Measurements from ENCODE around the gene GLOD4. TPM values are rescaled to one million over a fixed set of nuclear protein-coding genes. Genes with fewer than 3 reads are reported as not detected.
A peak's percentile ranks its signal among the peaks of the same experiment; 100 is the strongest.
"Not testable (repeated sequence)": the region's sequence is repeated elsewhere in the genome, so short reads cannot be mapped to it uniquely, and the experiment has no call there.

GLOD4 gene, protein sequence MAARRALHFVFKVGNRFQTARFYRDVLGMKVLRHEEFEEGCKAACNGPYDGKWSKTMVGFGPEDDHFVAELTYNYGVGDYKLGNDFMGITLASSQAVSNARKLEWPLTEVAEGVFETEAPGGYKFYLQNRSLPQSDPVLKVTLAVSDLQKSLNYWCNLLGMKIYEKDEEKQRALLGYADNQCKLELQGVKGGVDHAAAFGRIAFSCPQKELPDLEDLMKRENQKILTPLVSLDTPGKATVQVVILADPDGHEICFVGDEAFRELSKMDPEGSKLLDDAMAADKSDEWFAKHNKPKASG
- 127 TPM for polyA plus RNA-seq (ENCODE audit: insufficient read length)
- long read RNA-seq, donor 1, transcript GLOD4-202 (9 exons, 2,059 nt) = major isoform, 35 of 101 reads
- long read RNA-seq, donor 1, partial matches to known transcripts = 54 of 101 reads
- long read RNA-seq, donor 1, other reads (novel, unspliced or antisense) = 7 of 101 reads
- long read RNA-seq, donor 2, transcript GLOD4-202 (9 exons, 2,059 nt) = major isoform, 36 of 58 reads
- long read RNA-seq, donor 2, partial matches to known transcripts = 16 of 58 reads
- long read RNA-seq, donor 2, other reads (novel, unspliced or antisense) = 5 of 58 reads
- long read RNA-seq, donor 3, transcript GLOD4-202 (9 exons, 2,059 nt) = major isoform, 17 of 50 reads
- long read RNA-seq, donor 3, partial matches to known transcripts = 27 of 50 reads
- long read RNA-seq, donor 3, other reads (novel, unspliced or antisense) = 5 of 50 reads
- long read RNA-seq, donor 4 = 0 reads
- long read RNA-seq, donor 5, transcript GLOD4-202 (9 exons, 2,059 nt) = major isoform, 106 of 184 reads
- long read RNA-seq, donor 5, partial matches to known transcripts = 64 of 184 reads
- long read RNA-seq, donor 5, other reads (novel, unspliced or antisense) = 13 of 184 reads
- long read RNA-seq, donor 6, transcript GLOD4-202 (9 exons, 2,059 nt) = major isoform, 34 of 110 reads
- long read RNA-seq, donor 6, partial matches to known transcripts = 66 of 110 reads
- long read RNA-seq, donor 6, other reads (novel, unspliced or antisense) = 9 of 110 reads
- long read RNA-seq, donor 7, transcript GLOD4-202 (9 exons, 2,059 nt) = major isoform, 43 of 197 reads
- long read RNA-seq, donor 7, partial matches to known transcripts = 138 of 197 reads
- long read RNA-seq, donor 7, other reads (novel, unspliced or antisense) = 15 of 197 reads
- long read RNA-seq, donor 8, transcript GLOD4-202 (9 exons, 2,059 nt) = major isoform, 11 of 24 reads
- long read RNA-seq, donor 8, partial matches to known transcripts = 6 of 24 reads
- long read RNA-seq, donor 8, other reads (novel, unspliced or antisense) = 5 of 24 reads

DNA sequence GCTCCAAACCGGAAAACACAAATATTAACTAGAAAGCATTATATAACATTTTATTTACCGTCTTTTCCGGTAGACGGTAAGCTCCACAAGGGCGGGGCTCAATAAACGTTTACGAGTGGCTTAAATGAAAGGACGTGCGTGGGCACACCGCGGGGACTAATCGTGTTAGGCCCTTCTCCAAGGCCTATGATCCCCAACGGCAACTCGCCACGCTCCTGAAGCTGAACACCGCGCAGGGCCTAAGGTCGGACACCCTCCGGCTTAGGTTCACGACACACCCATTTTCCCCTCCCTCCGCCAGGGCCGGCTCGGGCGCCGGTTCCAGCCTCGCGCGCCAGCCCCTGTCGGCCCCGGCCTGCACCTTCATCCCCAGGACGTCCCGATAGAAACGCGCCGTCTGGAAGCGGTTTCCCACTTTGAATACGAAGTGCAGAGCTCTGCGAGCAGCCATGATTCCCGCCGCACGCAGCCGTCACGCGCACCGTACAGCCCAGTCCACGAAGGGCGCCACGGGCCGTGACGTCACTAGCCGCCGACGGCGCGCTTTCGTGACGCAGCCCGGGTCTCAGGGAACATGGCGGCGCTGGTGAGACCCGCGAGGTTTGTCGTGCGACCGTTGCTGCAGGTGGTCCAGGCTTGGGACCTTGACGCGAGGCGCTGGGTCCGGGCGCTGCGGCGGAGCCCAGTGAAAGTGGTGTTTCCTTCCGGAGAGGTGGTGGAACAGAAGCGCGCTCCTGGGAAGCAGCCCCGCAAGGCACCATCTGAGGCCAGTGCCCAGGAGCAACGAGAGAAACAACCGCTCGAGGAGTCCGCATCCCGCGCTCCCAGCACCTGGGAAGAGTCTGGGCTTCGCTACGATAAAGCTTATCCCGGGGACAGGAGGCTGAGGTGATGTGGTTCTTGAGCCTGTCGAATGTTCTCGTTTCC, at the start of gene GLOD4, which contains the start of gene MRM3:
Gene GLOD4 (minus strand): TSS at position 476 of the 927 bp plus-strand sequence. CDS start 25 bp downstream, at position 451.
Gene MRM3 (plus strand): TSS at position 549 of the 927 bp plus-strand sequence. CDS start 26 bp downstream, at position 575.
- DNase-seq = peak; percentile 90

DNA sequence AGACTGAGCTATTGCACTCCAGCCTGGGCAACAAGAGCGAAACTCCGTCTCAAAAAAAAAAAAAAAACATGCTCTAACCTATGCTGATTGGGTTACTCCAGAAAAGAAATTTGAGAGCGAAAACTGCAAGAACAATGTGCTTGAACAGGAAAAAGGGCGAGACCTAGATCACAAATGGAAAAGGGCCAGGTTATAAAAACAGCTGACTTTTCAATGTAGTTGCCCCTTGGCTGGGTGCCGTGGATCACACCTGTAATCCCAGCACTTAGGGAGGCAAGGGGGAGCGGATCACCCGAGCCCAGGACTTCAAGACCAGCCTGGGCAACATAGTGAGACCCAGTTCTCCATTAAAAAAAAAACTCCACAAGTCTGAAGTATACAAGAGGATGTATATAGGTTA, 48.9 kb upstream of the GLOD4 start:
- DNase-seq = no peak

DNA sequence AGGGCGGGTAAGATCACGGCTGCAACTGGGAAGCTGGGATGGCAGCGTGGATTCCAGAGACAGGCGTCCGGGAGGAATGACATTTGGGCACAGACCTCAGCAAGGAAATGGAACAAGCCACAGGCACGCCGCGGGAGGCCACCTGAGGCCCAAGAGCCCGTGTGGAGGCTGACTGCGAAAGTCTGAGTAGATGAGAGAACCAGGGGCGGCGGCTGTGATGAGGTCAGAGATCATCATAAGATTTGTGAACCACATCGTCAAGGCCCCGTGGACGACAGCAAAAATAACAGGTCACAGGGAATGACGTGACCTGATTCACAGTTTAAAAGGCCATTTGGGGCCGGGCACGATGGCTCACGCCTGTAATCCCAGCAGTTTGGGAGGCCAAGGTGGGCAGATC, 48.3 kb upstream of the GLOD4 start:
- DNase-seq = no peak

DNA sequence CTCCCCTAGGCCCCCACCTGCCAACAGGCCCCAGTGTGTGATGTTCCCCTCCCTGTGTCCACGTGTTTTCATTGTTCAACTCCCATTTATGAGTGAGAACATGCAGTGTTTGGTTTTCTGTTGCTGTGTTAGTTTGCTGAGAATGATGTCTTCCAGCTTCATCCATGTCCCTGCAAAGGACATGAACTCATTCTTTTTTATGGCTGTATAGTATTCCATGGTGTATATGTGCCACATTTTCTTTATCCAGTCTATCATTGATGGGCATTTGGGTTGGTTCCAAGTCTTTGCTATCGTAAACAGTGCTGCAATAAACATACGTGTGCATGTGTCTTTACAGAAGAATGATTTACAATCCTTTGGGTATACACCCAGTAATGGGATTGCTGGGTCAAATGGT, 47.5 kb upstream of the GLOD4 start:
- not testable (repeated sequence) for DNase-seq

DNA sequence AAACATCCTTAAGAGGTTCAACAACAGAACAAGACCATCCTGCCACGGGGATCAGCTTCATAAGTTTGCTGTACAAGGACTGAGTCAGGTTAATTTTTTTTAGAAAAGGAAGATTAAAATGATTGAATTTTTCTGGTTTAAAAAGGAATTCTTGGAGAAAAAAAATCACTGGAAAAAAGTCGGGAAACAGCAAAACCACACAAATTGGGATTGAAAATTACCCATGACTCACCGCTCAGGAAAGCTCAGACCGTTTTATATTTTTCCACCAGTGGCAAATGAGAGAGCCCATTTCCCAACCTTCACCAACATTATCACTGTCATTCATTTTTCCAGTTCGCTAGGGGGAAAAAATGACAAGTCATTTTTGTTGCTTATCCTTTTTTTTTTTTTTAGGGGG, 46.7 kb upstream of the GLOD4 start:
- DNase-seq = no peak

DNA sequence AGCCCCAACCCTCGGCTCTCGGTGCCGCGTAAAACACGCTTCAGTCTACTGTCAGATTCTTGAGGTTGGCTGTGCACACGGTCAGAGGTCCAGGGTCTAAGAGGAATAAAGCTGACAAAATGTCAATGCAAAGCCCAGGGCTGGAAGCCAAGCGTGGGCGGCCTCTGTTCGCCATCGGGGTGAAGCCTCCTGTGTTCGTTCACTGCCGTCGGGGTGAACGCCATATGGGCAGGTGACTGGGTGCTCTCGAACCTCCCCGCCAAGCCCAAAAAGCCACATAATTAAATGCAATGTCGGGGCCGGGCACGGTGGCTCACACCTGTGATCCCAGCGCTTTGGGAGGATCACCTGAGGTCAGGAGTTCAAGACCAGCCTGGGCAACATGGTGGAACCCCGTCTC, 44.7 kb upstream of the GLOD4 start:
- no peak for DNase-seq

DNA sequence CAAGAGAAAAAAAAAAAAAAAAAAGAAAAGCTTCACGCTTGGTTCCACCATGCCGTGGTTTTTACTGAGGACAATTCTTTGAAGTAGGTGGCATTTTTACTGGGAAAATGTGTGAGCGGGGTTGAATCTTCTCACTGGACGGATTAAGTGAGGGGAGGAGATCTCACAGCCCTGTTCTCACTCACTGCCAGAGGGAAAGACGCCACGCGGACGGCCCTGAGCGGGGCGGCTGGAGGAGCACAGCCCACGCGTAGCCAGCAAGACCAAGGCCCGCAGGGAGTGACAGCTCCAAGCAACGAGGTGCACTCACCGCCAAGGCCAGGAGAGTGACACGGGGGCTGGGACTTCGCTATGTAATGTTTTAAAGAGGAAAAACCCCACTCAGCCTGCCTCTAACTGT, 43.1 kb upstream of the GLOD4 start:
- no peak for DNase-seq

DNA sequence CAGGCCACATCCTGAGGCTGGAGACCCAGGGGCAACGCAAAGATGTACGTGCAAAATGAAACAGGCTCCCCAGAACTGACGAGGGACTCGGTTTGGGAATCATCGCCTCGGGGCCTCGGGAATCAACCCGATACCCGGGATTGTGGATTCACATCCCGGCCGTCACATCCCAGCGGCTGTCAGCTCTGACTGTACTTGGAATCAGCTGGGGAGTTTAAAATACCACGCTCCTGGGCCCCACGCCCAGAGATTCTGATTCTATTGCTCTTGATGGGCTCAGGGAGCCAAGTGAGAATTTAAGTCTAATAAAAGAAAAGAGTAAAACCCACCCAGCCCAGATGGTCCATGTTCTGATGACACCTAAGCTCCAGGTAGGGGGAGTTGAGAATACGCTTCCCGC, 42.3 kb upstream of the GLOD4 start:
- DNase-seq = no peak

DNA sequence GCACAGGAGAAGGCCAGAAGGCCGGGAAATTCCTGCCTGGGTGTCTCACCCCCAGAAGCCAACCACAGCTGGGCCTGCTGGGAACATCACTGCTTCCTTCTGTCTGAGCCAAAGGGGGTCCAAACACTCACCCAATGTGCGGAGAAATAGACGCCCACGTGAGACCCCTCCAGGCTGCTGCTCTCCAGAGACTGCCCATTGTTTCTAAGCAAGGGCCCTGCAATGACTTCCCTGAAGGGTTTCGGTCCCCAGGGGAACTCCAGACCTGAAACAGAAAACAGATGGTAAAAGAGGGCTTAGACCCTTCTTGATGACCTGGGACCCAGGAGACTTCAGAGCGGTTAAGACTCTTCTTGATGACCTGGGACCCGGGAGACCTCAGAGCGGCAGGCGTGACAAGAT, 41.4 kb upstream of the GLOD4 start:
- DNase-seq = no peak

DNA sequence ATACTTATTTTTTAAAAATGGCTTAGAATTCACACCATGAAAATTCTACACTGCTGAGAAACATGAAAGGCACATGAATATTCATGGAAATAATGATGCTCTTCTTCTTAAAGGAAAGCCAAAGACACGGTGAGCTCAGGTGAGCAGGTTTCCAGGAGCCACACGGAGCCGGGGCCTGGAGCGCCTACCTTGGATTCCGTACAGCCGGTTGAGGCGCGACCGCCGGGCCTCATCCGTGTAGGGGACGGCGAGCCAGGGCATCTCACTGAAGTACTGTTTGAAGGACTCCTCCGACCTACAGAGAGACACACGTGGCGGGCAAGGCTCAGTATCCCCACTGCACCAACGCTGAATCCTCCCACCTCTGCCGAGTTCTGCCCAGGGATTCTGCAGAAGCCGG, 37.2 kb upstream of the GLOD4 start:
- DNase-seq = no peak

DNA sequence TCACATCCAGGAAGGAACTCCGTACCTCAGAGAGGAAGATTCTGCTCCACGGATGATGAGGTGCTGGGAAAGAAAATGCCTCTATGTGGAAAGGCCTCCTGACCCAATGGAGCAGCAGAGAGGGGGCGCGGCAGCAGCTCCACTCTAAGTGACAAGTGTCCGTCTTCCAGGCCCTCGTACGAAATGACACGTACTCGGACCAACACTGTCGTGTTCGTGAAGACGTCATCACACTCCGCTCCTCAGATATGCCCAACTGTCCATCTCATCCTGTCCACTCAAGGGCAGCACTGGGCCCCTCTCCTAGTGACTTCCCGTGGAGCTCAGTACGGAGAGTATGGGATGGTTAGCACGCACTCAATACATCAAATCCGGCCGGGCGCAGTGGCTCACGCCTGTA, 32.3 kb upstream of the GLOD4 start:
- DNase-seq = no peak

DNA sequence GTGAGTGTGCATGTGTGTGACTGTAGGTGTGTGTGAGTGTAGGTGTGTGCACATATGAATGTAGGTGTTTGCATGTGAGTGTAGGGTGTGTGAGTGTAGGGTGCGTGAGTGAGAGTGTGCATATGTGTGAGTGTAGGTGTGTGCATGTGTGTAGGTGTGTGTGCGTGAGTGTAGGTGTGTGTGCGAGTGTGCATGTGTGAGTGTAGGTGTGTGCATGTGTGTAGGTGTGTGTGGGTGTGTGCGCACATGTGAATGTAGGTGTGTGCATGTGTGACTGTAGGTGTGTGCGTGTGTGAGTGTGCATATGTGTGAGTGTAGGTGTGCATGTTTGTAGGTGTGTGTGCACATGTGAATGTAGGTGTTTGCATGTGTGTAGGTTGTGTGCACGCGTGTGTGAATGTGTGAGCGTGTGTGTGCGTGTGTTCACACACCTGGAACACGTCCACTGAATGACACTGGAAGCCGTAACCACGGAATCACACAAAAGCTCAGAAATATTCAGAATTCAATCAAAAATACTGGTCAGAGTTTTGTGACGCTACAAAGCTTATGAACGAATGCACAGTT, 30.6 kb upstream of the GLOD4 start:
- DNase-seq = no peak

DNA sequence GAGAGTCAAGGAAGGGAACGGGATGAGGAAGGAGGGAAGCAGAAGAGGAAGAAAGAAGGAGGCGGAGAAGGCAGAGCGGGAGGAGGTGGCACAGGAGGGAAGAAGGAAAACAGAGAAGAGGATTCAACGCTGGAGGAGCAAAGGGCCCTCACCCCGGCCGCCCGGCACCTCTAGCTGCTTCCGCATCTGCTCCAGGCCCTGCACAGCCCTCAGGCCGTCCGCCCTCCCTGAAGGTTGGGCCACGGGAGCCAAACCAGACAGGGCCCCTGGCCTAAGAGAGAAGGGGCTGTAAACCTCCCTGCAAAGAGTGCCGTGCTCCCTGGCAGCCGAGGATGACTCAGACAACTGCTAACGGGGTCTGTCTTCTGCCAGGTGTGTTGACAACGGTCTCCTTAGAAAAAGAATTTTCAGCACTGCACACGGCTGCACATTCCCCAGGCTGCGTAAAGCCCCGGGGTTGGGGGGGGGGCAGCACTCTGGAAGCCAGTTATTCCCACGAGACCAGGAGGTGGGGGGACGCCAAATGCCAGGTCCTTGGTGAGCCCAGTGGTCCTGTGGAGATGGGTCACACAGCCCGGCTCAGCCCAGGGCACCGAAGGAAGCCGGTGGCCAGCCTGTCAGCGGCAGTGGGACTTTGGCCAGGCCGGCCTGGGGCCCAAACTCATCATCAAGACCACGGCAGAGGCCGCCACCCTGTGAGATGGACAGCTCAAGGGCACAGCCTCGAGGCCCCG, 29.1 kb upstream of the GLOD4 start:
- no peak for DNase-seq

DNA sequence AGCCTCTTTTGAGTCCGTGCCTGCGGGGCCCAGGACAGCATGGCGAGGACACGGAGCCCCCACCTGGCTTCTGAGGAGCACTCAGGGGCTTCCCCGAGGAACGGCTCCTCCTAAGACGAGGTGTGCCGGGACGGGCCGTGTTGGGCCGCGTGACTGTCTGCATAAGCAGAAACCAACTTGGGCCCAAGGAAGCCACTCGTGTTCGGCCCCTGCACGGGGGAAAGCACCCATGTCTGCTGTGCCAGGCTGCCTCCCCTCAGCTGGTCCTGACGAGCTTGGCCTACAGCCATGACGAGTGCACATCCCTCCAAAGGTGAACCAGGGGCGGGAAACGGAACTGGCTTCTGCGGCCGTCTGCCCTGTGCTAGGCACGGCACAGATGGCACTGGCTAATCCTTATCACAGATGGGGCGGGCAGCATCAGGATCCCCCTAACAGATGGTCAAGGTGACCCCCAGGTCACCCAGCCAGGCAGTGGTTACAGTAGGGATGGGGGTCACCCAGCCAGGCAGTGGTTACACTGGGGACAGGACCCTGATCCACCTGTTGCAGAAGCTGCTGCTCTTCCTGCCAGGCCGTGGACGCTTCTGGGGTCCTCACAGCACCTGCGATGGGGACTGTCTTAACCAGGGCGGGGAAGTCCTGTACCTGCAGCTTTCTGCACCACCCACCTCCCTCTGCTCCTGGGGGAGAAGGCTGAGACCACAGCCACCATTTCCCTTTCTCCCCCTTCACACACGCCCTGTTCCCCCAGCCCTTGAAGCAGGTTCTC, 25.6 kb upstream of the GLOD4 start:
- no peak for DNase-seq

DNA sequence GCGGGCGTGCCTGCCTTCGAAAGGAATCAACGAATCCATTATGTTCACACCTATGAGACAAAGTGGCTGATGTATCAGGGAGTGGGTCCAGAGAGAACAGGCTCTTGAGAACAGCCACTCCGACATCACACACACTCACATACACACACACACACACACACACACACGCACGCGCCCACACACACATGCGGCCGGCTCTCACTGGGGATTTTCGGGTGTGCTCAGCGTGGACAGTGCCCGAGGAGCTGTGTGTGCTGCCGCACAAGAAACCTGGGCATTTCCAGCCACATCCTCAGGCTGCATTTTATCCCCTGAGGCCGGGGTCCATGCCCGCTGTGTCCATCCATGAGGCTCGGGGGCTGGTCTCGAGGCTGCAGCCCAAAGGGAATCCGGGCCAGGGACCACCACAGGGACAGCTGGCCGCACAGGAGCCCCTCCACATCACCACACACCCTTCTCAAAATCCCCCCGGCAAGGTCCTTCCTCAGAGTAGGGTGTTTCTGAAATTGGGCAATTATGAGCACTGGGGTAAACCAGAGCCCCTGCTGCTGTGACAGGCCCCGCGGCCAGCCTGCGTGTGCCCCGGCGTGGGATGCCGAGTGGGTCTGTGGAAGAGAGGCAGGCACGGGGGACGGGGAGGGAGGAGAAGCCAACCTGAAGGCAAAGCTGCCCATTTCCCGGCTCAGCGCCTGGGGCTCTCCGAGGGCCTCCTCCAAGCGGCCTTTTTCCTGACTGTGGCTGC, 24.9 kb upstream of the GLOD4 start:
- no peak for DNase-seq

DNA sequence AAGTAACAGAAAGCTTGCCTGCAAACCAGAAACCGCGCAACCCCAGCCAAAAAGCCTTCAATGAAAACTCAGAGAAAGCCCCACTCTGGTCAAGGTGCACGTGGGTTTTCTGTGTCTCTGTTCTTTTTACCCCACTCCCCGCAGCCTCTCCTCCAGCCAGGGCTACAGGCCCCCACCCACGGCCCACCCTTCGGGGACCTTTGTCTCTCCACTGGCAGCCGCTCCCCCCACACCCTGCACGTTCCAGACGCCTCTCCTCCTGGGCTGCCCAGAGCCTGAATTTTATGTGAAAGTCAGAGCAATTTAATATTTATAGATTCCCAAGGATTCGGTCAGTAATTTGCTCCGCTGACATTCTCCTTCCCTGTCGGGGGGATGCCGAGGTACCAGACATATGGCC, 24.3 kb upstream of the GLOD4 start:
- no peak for DNase-seq

DNA sequence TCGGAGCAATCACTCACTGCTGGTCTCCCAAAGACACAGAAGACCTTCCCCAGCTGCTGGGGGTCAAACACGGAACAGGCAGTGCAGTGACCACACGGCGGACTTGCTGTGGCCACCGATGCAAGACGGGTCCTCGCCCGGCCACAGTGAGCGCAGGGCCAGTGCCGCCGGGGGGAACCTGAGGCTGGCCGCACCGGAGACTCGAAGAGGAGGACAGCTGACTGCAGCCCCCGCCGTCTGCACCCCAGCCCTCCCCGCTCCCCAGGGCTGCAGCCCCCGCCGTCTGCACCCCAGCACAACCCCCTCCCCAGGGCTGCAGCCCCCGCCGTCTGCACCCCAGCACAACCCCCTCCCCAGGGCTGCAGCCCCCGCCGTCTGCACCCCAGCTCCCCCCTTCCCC, 23.8 kb upstream of the GLOD4 start:
- not testable (repeated sequence) for DNase-seq
